Measurements from ENCODE around the gene EEF2KMT. TPM values are rescaled to one million over a fixed set of nuclear protein-coding genes. Genes with fewer than 3 reads are reported as not detected.

The EEF2KMT gene
- total RNA-seq, 1 experiment from 2014 or later = 25.8 TPM

DNA sequence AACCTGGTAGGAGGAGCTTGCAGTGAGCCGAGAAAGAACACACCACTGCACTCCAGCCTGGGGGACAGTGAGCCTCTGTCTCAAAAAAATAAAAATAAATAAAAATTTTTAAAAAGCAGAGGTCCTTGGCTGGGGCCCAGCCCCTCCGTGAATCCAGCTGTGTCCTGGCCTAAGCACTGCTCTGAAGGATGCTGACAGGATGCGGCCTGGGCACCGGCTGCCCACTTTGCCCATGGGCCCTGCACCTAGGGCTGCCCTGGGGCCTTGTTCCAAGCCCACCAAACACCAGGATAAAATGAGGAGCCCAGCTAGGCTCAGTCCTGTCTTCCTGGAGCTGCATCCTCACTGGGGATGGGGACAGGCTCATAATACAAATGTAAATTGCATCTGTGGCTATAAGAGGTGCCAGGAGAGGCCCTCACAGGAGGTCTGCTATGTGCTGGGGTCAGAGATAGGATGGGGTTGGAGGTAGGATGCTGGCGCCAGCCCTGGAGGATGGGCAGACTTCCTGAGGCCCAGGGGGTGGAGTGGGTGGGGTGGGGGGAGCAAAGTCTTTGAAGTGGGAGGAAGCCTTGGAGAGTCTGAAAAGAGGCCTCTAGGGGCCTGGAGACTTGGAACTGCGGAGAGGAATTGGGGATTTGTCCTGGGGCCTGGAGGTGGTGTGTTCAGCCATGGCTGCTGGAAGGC, 38.1 kb downstream of the EEF2KMT start:
- Histone ChIP-seq H3K27me3 (ENCODE audit: low read length) (no peaks in the 10 kb centered on the region), H3K27ac (ENCODE audit: low read length) (no peak overlapping the region), H3K79me2 (ENCODE audit: low read length) (no peaks in the 10 kb centered on the region), H2AFZ (ENCODE audit: low read length) (no peak overlapping the region), H3K9me3 (ENCODE audit: low read length) (no peaks in the 10 kb centered on the region), H3K4me2 (ENCODE audit: low read length) (no peak overlapping the region), H3K9ac (ENCODE audit: low read length) (no peak overlapping the region), H3K9me2 (replicated peaks; ENCODE audit: low read length) (no peaks in the 10 kb centered on the region), H4K20me1 (ENCODE audit: low read length) (no peaks in the 10 kb centered on the region), H3K4me3 (ENCODE audit: low read length) (no peak overlapping the region), H3K36me3 (ENCODE audit: low read depth, low read length) (no peaks in the 10 kb centered on the region), H3F3A (ENCODE audit: low read length, unreplicated experiment) (no peaks in the 10 kb centered on the region), H3K4me1 (ENCODE audit: insufficient read depth, low read length) (no peaks in the 10 kb centered on the region)
- no TSS peak for BruUV-seq (replicated peaks)
- no peak for DNase-seq
- no peak for TF ChIP-seq EZH2phosphoT487 (IDR thresholded peaks at IDR 0.05; ENCODE audit: borderline replicate concordance, low read length)
- TF ChIP-seq CTCF (conservative IDR thresholded peaks at IDR 0.05; ENCODE audit: low read depth, low read length) = no peak
- TF ChIP-seq EZH2 (IDR thresholded peaks at IDR 0.05; ENCODE audit: low read length, unreplicated experiment) = no peak
- intact Hi-C loops (cut with micrococcal nuclease) = no loop called here
- POLR2A ChIA-PET (ENCODE audit: unreplicated experiment) = no interaction called here
- CTCF ChIA-PET = no interaction called here
- ATAC-seq = no peak

DNA sequence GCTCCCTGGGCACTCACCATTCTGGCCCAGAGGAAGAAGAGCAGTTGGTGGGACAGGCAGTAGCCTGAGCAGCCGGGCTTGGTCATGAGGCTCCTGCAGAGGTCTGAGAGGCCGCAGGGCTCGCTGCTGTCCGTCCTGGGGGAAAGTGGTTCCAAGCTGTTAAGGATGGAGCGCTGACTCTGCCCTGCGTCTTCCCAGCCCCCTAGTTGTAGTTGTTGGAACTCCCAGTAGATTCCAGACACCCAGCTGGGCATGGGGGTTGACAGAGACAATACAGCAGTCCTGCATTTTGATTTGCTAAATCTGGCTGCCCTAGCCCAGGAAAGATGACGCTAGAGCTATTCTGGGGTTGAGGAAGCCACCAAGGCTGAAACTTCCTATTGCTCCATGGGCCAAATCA, 39.1 kb downstream of the EEF2KMT start:
- TF ChIP-seq CTCF (conservative IDR thresholded peaks at IDR 0.05; ENCODE audit: low read depth, low read length) = peak; percentile 15; the same call in 1 of the 2 replicates
- TF ChIP-seq EZH2 (IDR thresholded peaks at IDR 0.05; ENCODE audit: low read length, unreplicated experiment) = no peak
- no peak overlapping the region for H2AFZ ChIP-seq (ENCODE audit: low read length)
- no peak overlapping the region for H3K27ac ChIP-seq (ENCODE audit: low read length)
- no peaks in the 10 kb centered on the region for H3K9me2 ChIP-seq (replicated peaks; ENCODE audit: low read length)
- ATAC-seq = 0 out of 2 replicates have a peak, but pooled peaks have one; percentile 15
- no peak overlapping the region for H3K4me3 ChIP-seq (ENCODE audit: low read length)
- no peaks in the 10 kb centered on the region for H3K9me3 ChIP-seq (ENCODE audit: low read length)
- ChIA-PET POLR2A (ENCODE audit: unreplicated experiment) (no interaction called here), CTCF (no interaction called here)
- no peak overlapping the region for H3K4me2 ChIP-seq (ENCODE audit: low read length)
- intact Hi-C loops (cut with micrococcal nuclease) = no loop called here
- H3K27me3 ChIP-seq (ENCODE audit: low read length) = no peaks in the 10 kb centered on the region
- no peaks in the 10 kb centered on the region for H3K79me2 ChIP-seq (ENCODE audit: low read length)
- H3F3A ChIP-seq (ENCODE audit: low read length, unreplicated experiment) = no peaks in the 10 kb centered on the region
- no TSS peak for BruUV-seq (replicated peaks)
- no peaks in the 10 kb centered on the region for H3K36me3 ChIP-seq (ENCODE audit: low read depth, low read length)
- H3K4me1 ChIP-seq (ENCODE audit: insufficient read depth, low read length) = no peaks in the 10 kb centered on the region
- no peak overlapping the region for H3K9ac ChIP-seq (ENCODE audit: low read length)
- DNase-seq = no peak
- no peaks in the 10 kb centered on the region for H4K20me1 ChIP-seq (ENCODE audit: low read length)

GRCh38 chr16:5056352-5056751, 41.2 kb downstream of the EEF2KMT start:
- TF ChIP-seq EZH2 (IDR thresholded peaks at IDR 0.05; ENCODE audit: low read length, unreplicated experiment) (no peak), CTCF (conservative IDR thresholded peaks at IDR 0.05; ENCODE audit: low read depth, low read length) (peak; percentile 58), EZH2phosphoT487 (IDR thresholded peaks at IDR 0.05; ENCODE audit: borderline replicate concordance, low read length) (no peak)
- Histone ChIP-seq H3K9me2 (replicated peaks; ENCODE audit: low read length) (no peaks in the 10 kb centered on the region), H3K79me2 (ENCODE audit: low read length) (no peaks in the 10 kb centered on the region), H3K4me2 (ENCODE audit: low read length) (no peak overlapping the region), H3F3A (ENCODE audit: low read length, unreplicated experiment) (no peaks in the 10 kb centered on the region), H4K20me1 (ENCODE audit: low read length) (no peaks in the 10 kb centered on the region), H3K27me3 (ENCODE audit: low read length) (no peaks in the 10 kb centered on the region), H2AFZ (ENCODE audit: low read length) (no peak overlapping the region), H3K4me1 (ENCODE audit: insufficient read depth, low read length) (no peaks in the 10 kb centered on the region), H3K9me3 (ENCODE audit: low read length) (no peaks in the 10 kb centered on the region), H3K27ac (ENCODE audit: low read length) (no peak overlapping the region), H3K9ac (ENCODE audit: low read length) (no peak overlapping the region), H3K36me3 (ENCODE audit: low read depth, low read length) (no peaks in the 10 kb centered on the region), H3K4me3 (ENCODE audit: low read length) (no peak overlapping the region)
- CTCF ChIA-PET = no interaction called here
- DNase-seq (peak; percentile 18), ATAC-seq (peak; percentile 43)
- BruUV-seq (replicated peaks) = no TSS peak
- POLR2A ChIA-PET (ENCODE audit: unreplicated experiment) = no interaction called here
- intact Hi-C loops (cut with micrococcal nuclease) = no loop called here
